Stimulated activated CD8-positive, alpha-beta memory T cell treated with anti-CD3 and anti-CD28 coated beads, Interleukin-4, amount 100 ng/mL, for 1 hour (primary cell): Measurements from ENCODE around the gene GIT1.

ENCODE experiments used
- DNase-seq, 2 donors: peaks; one replicate each; pipeline ENCODE4 v3.0.0-alpha.2; 2020; ENCODE audit warnings: low read depth in 2 of 2, low spot score in 1 of 2

Gene GIT1

GRCh38 chr17:29533976-29534375 is 55.5 kb downstream of the GIT1 start:
- DNase-seq: no peak

GRCh38 chr17:29526322-29526721 is 63.1 kb downstream of the GIT1 start:
- DNase-seq: no peak

- DNase-seq: no peak
Observed at GRCh38 chr17:29524692-29525091, 64.8 kb downstream of the GIT1 start.
